GM12891 (cell line): Measurements from ENCODE around the gene IQCH.

Experiments
- POLR2A ChIP-seq: IDR thresholded peaks from 2 replicates; pipeline ENCODE4 v1.6.1; 2011; ENCODE audit warnings: low read depth, low read length, control low read depth
- POLR2AphosphoS5 ChIP-seq: IDR thresholded peaks from 2 replicates; pipeline ENCODE4 v1.6.1; 2011; ENCODE audit warnings: low read depth, low read length, control low read depth
- TAF1 ChIP-seq: IDR thresholded peaks from 2 replicates; pipeline ENCODE4 v1.6.1; 2011; ENCODE audit warnings: low read depth, low read length, control low read depth

- TF ChIP-seq TAF1 (no peak), POLR2A (no peak), POLR2AphosphoS5 (no peak)
These were observed 4.8 kb upstream of the IQCH start for GRCh38 chr15:67249830-67250229.
